Measurements from ENCODE around the gene IZUMO1R. TPM values are rescaled to one million over a fixed set of nuclear protein-coding genes. Genes with fewer than 3 reads are reported as not detected.

The IZUMO1R gene
- total and polyA plus RNA-seq, 2 of the 4 experiments (the other 2 are of a cell fraction): not detected

GRCh38 chr11:94336033-94336432 is 31.7 kb downstream of the IZUMO1R start:
- no peaks in the 10 kb centered on the region for H4K20me1 ChIP-seq (ENCODE audit: insufficient read depth, low read length)
- no peak overlapping the region for H3K23ac ChIP-seq (ENCODE audit: low read depth, low read length)
- no CpG with 5 or more reads among the region's 6 CpGs for WGBS, 2 experiments (ENCODE audit: extremely low coverage in 2 of 2, insufficient read length in 1 of 2)
- H3K4me1 ChIP-seq (ENCODE audit: control insufficient read depth, insufficient read depth, low read length): no peaks in the 10 kb centered on the region
- no peak overlapping the region for H3K9ac ChIP-seq (ENCODE audit: low read depth, low read length)
- no peak overlapping the region for H2AFZ ChIP-seq (replicated peaks; ENCODE audit: low read length, poor library complexity)
- no TSS peak for BruUV-seq (replicated peaks)
- no peak overlapping the region for H2BK120ac ChIP-seq (ENCODE audit: low read depth, low read length)
- TF ChIP-seq RAD21 (IDR thresholded peaks at IDR 0.05; ENCODE audit: low read length) (no peak), SMC3 (IDR thresholded peaks at IDR 0.05; ENCODE audit: low read depth, low read length) (no peak), NFE2L2 (IDR thresholded peaks at IDR 0.05; ENCODE audit: low read depth, low read length) (no peak)
- TF ChIP-seq, protein P1, sequence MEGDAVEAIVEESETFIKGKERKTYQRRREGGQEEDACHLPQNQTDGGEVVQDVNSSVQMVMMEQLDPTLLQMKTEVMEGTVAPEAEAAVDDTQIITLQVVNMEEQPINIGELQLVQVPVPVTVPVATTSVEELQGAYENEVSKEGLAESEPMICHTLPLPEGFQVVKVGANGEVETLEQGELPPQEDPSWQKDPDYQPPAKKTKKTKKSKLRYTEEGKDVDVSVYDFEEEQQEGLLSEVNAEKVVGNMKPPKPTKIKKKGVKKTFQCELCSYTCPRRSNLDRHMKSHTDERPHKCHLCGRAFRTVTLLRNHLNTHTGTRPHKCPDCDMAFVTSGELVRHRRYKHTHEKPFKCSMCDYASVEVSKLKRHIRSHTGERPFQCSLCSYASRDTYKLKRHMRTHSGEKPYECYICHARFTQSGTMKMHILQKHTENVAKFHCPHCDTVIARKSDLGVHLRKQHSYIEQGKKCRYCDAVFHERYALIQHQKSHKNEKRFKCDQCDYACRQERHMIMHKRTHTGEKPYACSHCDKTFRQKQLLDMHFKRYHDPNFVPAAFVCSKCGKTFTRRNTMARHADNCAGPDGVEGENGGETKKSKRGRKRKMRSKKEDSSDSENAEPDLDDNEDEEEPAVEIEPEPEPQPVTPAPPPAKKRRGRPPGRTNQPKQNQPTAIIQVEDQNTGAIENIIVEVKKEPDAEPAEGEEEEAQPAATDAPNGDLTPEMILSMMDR (conservative IDR thresholded peaks at IDR 0.05; ENCODE audit: low read depth, low read length): no peak
- no peak overlapping the region for H4K91ac ChIP-seq (ENCODE audit: insufficient read depth, low read depth, low read length)
- H2AK9ac ChIP-seq (replicated peaks; ENCODE audit: low read depth, low read length, poor library complexity): no peak overlapping the region
- no peak overlapping the region for H3K18ac ChIP-seq (ENCODE audit: low read depth, low read length)
- ChIA-PET POLR2A (ENCODE audit: unreplicated experiment) (no interaction called here), CTCF (no interaction called here)
- H2BK20ac ChIP-seq (ENCODE audit: low read depth, low read length): no peak overlapping the region
- ATAC-seq (ENCODE audit: low read depth) (no peak), DNase-seq (no peak)
- no peak overlapping the region for H3K4me2 ChIP-seq (ENCODE audit: low read depth, low read length)
- peaks cover 2% of the 10 kb centered on the region; the same call in 1 of the 2 replicates for H3K27me3 ChIP-seq (ENCODE audit: control insufficient read depth, insufficient read depth, low read length)
- no peak overlapping the region for H3K4ac ChIP-seq (ENCODE audit: low read depth, low read length)
- no peak overlapping the region for H3K14ac ChIP-seq (replicated peaks; ENCODE audit: low read depth, low read length)
- no peak overlapping the region for H3K27ac ChIP-seq (ENCODE audit: insufficient read depth, low read length)
- dilution Hi-C loops (cut with HindIII; ENCODE audit: low sequenced_read_pairs, unreplicated experiment) (no loop called here), in situ Hi-C loops (cut with MboI; ENCODE audit: low sequenced_read_pairs) (no loop called here), intact Hi-C loops (cut with micrococcal nuclease) (no loop called here)
- H2BK15ac ChIP-seq (ENCODE audit: low read depth, low read length): no peak overlapping the region
- H3K79me1 ChIP-seq (ENCODE audit: low read depth in 1 of 2, low read length in 2 of 2): no peaks in the 10 kb centered on the region
- no peaks in the 10 kb centered on the region for H3K36me3 ChIP-seq (ENCODE audit: control insufficient read depth, insufficient read depth, low read length)
- no peaks in the 10 kb centered on the region for H3K9me1 ChIP-seq (ENCODE audit: insufficient read depth, low read length)
- no peaks in the 10 kb centered on the region for H3K9me3 ChIP-seq (ENCODE audit: control insufficient read depth, insufficient read depth, low read length)
- H4K8ac ChIP-seq (ENCODE audit: low read depth in 2 of 2, low read length in 2 of 2): no peak overlapping the region
- no peak overlapping the region for H3K4me3 ChIP-seq (ENCODE audit: insufficient read depth, low read depth, low read length)
- no peak overlapping the region for H4K5ac ChIP-seq (ENCODE audit: low read depth, low read length)
- H2BK5ac ChIP-seq (ENCODE audit: low read depth, low read length, poor library complexity, severe bottlenecking): no peak overlapping the region
- no peak overlapping the region for H3K56ac ChIP-seq (ENCODE audit: extremely low read depth, insufficient read depth, low read length)
- H2AK5ac ChIP-seq (ENCODE audit: low read depth, low read length): no peak overlapping the region

Measured in IMR-90 (cell line).